Fibroblast of skin of right biceps (primary cell): Measurements from ENCODE around the gene NRTN.

Source experiments
- DNase-seq: peaks from one replicate; pipeline ENCODE4 v3.0.0-alpha.2; 2013

NRTN gene

DNA sequence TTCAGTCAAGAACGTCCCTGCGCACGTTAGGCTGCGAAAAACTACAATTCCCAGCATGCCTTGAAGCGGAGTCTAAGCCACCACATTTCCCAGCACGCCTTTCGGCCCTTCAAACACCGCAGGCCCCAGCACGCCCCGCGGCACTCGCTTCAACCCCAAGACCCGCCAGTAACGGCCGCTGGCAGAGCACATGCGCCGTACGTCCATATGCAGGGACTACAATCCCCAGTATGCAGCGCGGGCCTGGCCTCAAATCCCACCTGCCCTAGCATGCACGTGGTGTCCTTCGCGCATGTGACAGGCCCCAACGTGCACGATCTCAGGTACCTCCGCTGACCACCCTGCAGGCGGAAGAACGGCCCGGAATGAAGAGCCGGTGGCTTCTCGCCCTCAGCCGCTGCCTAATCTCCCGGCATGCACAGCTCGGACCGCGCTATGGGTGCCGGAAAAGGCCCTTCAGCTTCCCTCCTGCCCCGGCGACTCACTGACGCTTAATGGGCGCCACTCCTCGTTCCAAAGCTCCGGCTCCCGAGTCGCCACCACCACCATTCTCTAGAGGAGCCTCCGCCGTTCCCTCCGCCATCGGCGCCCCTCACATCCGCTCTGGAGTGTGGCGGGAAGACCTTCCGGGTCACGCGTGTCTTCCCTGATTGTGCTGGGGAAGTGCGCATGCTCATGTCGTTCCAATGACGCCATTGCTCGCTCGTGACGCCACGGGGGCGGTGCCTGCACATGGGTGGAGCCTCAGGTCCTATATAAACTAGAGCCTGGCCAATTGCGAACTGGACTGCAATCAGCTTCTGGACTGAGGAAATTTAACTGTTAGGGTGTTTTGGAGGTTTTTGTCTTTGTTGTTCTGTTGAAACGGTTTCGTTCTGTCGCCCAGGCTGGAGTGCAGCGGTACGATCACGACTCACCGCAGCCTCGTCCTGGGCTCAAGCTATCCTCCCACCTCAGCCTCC is 14.0 kb upstream of the NRTN start, which contains the start of gene DUS3L:
TSS of gene DUS3L (minus strand) at position 605 of the 962 bp plus-strand sequence. CDS start at position 583, 22 bp downstream.
- peak; percentile 98 for DNase-seq

- DNase-seq: no peak
These were observed 12.6 kb upstream of the NRTN start for GRCh38 chr19:5792224-5792623.

DNA sequence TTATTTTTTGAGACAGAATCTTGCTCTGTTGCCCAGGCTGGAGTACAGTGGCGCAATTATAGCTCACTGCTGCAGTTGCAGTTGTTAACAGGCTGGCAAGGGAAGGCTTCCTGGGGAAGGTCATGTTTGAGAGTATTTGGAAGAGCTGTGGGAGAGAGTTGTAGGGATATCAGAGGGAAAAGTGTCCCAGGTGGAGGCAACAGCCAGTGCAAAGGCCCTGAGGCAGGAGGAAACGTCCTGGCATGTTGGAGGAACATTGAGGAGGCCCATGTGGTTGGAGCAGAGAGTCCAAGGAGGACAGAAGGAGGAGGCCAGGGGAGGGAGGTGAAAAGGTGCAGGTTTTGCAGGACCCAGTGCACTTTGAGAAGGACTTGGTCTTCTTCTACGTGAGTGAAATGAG is 11.7 kb upstream of the NRTN start:
- no peak for DNase-seq

DNA sequence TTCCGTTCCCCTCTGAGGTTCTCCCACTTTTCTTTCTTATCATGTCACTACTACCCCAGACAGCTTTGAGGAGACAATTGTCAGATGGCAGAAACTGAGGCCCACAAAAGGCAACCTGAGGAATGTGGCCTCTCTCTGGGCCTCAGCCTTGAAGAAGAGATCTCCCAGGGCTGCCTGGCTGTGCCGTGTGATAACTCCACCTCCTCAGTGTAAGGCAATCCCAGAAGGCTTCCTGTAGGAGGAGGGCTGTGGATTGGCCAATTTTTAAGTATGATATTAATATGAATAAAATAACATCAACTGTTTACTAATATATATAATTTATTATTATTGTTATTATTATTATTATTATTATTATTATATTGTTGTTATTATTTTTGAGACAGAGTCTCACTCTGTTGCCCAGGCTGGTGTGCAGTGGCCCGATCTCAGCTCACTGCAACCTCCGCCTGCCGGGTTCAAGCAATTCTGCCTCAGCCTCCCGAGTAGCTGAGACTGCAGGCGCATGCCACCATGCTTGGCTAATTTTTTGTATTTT is 9.4 kb upstream of the NRTN start:
- DNase-seq: no peak

DNA sequence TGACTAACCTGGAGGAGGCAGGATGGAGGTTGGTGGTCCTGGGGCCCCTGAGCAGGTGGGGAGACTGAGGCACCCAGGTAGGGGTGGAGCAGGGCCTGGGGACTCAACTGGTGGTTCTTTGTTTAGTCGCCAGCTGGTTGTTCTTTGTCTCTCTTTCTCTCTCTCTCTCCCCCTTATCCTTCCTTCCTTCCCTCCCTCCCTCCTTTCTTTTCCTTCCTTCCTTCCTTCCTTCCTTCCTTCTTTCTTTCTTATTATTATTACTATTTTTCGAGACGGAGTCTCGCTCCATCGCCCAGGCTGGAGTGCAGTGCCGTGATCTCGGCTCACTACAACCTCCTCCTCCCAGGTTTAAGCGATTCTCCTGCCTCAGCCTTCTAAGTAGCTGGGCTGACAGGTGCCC is 6.6 kb upstream of the NRTN start:
- no peak for DNase-seq

DNA sequence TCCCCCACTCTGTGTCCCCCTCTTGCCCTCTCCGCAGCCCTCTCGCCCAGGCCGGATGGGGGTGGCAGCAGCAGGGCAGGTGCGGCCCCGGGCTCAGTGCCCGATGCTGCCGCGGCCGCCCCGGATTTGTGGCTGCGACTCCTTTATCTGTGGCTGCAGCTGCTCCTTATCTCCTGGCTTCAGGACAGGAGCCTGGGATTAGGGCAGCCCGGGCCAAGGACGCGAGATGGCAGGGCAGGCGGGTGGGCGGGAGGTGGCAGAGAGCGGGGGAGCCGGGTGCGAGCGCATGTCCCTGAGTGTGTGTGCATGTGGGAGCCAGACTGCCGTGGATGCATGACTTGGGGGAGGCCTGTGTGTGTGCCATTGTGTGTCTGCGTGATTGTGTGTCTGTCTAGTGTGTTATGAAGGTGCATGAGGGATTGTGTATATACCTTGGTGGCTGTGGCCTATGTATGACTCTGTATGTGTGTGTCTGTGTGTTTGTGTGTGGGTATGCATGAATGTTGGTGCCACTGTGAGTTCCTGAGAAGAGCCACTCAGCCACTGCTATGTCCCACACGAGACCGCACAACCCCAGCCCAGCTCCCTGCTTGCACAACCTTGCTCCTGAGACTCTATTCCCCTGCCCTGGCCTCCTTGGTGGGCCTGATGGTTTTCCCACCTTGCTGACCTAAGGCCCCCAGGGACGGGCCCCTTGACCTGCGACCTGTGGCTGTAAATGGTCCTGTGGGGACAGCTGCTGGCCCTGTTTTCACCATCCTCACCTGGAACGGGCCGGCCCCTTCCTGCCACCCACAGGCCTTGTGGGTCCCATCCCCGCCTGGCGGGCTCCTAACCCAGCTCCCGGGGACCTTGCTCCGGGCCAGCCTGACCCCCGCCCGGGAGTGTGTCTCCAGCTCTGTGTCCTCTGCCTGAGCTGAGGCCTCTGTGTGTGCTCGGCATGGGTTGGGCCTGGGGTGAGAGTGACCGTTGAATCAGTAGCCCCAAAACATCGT is 5.3 kb upstream of the NRTN start:
- DNase-seq: no peak

- DNase-seq: no peak
These were observed 4.3 kb upstream of the NRTN start for GRCh38 chr19:5800361-5801270.

DNA sequence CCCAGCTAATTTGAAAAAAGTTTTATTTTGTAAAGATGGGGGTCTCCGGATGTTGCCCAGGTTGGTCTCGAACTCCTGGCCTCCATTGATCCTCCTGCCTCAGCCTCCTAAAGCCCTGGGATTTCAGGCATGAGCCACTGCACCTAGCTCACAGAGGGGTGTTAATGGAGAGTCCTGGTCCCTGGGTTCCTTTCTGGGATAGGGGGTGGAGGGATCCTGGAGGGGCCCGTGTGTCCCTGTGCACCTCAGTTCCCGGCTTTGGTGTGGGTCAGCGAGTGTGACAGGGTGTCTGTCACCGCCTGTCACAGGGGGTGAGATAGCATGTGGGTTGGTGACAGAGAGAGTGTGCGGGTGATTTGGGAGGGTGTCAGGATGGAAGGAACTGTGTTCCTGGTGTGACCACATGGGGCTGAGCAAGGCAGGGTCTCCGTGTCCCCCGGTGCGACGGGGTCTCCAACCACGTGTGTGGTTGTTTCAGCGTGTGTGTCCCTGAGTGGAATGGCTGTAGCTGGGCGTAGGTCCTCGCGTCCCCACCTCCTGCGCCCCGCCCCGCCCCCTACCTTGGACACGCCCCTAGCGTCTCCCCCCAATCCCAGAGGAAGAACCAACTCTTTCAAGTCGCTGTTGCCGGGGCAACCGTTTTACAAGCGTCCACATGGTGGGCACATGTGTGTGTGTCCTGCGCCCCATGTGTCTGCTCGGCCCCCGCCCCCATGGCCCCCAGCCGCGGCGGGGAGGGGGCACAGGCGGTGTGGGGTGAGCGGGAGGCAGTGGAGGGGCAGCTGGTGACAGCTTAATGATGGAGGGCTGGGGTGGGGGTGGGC is 2.9 kb upstream of the NRTN start:
- peak; percentile 64 for DNase-seq

- DNase-seq: no peak
These were observed 1.5 kb upstream of the NRTN start for GRCh38 chr19:5803441-5803751.

GRCh38 chr19:5803752-5804515 is 933 bp upstream of the NRTN start:
- peak; percentile 87 for DNase-seq

DNA sequence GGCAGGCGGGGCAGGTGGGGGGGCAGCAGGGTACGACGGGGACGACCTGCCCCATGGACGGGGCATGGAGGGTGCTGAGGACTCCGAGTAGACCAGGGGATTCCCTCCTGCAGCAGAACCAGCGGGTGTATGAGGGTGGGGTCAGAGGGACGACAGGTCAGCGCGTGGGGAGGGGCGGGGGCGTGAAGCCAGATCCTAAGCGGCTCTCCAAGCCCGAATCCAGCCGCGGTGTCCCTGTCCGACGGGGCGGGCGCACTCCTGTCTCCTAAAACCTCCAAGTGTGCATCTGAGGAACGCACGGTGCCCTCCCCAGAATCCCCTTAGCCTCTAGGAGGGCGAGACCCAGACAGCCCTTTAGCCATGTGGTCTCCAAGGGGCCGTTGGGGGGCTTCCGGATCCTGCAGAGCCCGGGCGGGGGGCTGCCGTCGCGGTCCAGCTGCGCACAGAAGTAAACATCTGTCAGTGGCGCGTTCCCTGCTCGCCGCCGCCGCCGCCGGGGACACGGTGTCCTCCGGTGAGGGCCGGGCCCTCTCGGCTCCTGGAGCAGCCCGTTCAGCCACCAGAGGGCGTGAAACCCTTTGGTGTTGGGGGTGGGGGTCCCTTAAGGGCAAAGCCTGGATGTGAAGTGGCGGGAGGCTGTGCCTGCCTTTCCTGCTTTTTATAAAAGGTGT is 730 bp downstream of the NRTN start:
- peak; percentile 51 for DNase-seq

- no peak for DNase-seq
These were observed 1.2 kb downstream of the NRTN start for GRCh38 chr19:5806133-5806489.

GRCh38 chr19:5806905-5807304 is 2.0 kb downstream of the NRTN start:
- no peak for DNase-seq

- no peak for DNase-seq
These were observed 3.4 kb downstream of the NRTN start for GRCh38 chr19:5808120-5808816.

- DNase-seq: no peak
These were observed 4.2 kb downstream of the NRTN start for GRCh38 chr19:5809053-5809452.

- no peak for DNase-seq
These were observed 4.6 kb downstream of the NRTN start for GRCh38 chr19:5809469-5809868.

DNA sequence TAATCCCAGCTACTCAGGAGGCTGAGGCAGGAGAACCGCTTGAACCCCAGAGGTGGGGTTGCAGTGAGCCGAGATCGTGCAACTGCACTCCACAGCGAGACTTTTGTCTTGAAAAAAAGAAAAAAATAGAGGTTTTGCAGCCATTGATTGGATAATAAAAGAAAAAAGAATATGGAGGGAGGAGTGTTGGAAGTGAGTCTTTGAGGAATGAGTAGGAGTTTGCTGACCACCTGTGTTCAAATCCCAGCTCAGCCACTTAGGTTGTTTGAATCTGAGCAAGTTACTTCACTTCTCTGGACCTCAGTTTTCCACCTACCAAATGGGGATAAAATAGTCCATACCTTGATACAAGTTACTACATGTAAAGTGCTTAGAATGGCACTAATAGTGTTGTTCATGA is 6.2 kb downstream of the NRTN start:
- DNase-seq: no peak

DNA sequence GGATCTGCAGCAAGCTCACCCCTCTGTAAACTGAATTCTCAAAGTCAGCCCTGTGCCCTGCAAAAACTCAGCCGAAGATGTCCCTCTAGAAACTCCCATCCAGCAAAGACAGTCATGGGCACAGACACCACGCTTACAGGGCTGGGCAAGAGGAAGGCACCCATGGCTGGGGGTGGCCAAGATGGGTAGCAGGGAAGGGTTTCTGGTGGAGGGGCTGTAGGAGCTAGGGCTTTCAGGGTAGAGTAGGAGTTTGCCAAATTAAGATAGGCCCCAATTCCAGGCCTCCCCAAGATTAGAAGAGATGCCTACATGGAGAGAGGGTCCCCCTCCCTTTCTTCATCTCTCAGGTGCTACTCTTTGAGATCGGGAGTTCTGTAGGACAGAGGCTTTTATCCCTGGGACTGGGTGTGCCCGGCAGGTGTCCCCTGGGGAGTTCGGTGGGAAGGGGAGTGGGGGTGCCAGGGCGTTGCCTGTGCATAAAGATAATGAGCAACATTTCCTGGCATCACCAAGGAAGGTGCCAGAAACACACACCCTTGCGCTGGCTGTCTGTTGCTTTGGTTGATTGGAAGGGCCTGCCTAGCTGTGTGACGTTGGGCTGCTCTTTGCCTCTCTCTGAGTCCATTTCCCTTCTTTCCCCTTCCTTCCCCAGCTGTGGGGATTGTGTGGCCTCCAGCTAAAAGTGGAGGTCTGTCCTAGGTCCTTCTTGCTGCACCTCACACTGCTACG is 9.4 kb downstream of the NRTN start:
- no peak for DNase-seq

DNA sequence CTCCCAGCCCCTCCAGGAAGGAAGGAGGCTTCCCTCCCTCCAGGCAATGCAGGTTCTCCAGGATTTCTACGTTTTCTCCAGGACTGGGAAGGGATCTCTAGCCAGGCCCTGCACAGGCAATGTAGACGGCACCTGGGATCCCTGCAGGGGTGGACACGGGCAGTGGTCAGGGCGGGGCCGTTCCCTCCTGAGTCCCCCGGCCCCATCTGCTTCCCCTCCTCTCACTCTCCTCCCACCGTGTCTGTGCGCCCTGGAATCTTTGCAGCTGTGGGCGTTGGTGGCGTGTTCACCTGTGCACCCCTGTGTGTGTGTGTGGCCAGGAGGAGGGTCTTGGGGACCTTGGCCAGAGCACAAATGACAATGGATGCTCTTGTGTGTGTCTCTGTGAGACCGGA is 10.0 kb downstream of the NRTN start:
- DNase-seq: no peak
